ENCODE measurements around the gene ALDH1A1.
"Not testable (repeated sequence)": the region's sequence is repeated elsewhere in the genome, so short reads cannot be mapped to it uniquely, and the experiment has no call there.

ALDH1A1 gene

DNA sequence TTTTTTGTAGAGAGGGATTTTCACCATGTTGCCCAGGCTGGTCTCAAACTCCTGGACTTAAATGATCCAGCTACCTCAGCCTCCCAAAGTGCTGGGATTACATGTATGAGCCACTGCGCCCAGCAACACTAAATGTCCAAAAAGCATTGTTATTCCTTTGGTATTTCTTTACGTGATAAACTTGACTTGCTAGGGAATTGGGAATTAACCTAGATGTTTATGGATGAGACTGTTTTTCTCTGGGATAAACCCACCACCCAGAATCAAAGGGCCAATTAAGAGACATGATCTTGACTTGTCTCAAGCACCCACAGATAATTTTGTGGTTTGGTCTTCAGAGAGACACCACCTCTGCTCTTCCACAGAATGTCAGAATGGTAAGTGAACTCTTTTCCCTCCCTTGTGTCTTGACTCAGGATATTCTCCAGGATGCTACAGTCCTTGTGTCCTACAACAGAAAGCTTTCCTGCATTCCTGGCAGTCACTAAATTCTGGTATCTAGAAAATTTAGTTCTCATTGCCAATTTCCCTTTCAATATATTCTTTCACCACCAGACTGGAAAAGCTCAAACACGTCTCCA, 55.7 kb downstream of the ALDH1A1 start:
- DNase-seq (ENCODE audit: low read depth, low spot score): no peak

GRCh38 chr9:72896439-72896838, 56.4 kb downstream of the ALDH1A1 start:
- no peak for DNase-seq (ENCODE audit: low read depth, low spot score)

DNA sequence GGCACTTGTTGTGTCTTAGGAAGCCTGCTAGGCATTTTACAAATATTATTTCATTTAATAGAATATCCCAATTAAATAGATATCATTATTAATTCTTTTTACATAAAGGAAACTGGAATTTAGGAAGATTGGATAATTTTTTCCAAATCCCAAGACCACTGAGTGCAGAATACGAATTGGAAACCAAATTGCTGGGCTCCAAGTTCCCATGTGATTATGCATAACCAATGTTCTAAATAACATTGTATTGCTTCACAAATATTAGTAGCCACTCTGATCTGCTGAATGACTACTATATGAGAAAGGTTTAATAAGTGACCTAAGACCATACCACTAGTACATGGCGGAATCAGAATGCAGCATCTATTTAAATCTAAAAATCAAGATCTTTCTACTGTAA, 57.7 kb downstream of the ALDH1A1 start:
- no peak for DNase-seq (ENCODE audit: low read depth, low spot score)

DNA sequence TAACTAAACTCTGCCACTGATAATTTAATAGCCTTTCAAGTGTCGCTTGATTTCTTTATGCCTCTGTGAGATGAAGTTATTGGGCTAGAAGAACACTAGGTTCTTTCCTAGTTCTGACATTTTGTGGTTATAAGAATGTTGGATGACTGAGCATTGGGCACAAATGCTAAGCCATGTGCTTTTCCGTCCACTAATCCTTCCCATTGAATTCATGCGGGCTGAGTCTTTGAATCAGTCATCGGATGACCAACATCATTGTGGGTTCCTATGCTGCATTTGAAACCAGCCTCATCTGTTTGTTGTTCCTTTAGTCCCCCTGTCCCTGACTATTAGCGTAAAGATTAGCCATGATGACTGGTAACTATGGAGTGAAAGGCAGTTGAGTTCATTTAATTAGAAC, 58.5 kb downstream of the ALDH1A1 start:
- no peak for DNase-seq (ENCODE audit: low read depth, low spot score)

GRCh38 chr9:72893437-72893836, 59.4 kb downstream of the ALDH1A1 start:
- DNase-seq (ENCODE audit: low read depth, low spot score): no peak

DNA sequence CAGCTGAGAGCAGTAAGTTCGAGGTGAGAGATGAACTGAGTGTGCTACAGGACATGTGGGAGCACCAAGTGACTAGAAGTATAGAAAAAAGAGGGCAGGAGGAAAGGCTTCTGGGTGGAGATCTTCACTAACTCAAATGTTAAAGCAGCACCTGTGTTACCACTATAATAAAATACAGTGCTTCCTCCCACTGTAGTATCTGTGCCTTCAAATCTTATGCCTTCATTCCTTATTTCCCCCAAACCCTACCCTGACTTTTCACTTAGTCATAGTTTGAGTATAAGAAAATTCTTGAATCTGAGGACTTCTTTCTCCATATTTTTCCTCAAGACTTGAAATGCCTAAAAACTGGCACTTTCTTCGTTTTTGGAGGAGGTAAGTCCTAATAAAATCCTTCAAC, 61.8 kb downstream of the ALDH1A1 start:
- DNase-seq (ENCODE audit: low read depth, low spot score): no peak

DNA sequence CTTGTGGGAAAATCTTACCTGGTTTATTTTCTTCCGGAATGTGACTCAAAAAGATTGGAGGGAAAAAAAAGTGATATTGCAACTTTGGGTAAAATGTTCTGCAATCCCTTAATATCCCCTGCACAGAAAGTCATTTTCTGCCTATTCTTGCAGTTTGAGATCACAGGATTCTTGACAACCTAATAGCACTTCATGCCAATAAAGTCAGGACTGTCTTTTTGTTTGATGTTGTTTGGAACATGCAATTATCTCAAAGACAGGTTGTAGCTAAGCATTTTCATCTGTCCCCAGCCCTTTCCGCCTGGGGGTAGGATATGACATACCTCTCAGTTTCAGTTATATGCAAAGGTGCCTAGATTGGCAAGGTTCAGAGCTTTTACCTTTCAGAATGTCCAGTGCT, 63.9 kb downstream of the ALDH1A1 start:
- DNase-seq (ENCODE audit: low read depth, low spot score): no peak

DNA sequence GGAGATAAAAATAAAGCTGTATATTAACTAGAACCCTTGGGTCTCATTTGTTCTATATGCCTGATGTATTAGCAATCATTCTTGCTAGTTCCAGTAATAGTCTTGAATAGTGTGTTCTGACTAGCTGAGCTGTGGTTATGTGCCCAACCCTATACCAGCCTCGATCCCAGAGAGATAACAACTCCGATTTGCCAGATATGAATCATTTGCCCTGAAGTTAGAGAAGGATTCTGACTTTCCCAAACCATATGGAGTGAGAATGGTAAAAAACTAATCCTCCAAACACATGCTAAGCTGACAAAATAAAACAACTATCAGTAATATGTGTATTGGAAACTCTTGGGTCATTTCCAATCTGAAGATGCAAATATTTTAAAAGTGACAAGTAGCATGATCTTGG, 64.8 kb downstream of the ALDH1A1 start:
- no peak for DNase-seq (ENCODE audit: low read depth, low spot score)

- DNase-seq (ENCODE audit: low read depth, low spot score): no peak
Measured at GRCh38 chr9:72886386-72886785, 66.5 kb downstream of the ALDH1A1 start.

DNA sequence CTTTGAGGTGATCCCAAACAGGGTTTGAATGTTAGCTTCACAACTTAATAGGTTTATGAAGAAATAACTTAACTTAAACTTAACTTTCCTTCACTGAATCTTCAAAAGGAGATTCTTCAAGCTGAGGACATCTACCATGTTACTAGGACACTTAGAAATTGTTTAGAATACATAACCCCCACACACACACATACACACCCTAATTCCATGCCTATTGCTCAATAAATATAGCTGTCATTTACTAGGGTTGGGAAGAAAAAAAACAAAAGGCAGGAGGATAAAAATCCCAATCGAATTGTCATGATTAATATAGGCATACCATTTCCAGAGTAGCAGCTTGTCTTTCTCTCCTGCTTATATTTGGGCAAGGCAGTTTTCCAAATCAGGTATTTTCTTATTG, 68.3 kb downstream of the ALDH1A1 start:
- no peak for DNase-seq (ENCODE audit: low read depth, low spot score)

DNA sequence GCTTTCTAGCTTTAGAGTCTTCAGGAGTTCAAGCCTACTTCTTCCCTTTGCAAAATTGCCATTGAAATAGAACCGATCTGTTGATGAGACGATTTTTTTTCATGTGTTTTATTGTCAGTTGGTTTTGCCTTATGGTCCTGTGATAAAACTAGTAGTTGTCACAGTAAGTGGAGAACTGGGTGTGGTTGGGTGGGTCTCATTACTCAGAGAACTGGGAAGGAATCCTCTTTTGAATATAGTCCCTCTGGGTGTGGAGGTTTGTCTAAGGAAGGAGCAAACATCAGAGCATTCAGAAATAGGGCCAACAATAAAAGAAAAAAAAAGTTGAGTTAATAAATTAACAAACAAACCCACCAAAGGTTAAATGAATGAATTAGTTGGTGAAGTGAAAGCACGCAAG, 69.0 kb downstream of the ALDH1A1 start:
- no peak for DNase-seq (ENCODE audit: low read depth, low spot score)

DNA sequence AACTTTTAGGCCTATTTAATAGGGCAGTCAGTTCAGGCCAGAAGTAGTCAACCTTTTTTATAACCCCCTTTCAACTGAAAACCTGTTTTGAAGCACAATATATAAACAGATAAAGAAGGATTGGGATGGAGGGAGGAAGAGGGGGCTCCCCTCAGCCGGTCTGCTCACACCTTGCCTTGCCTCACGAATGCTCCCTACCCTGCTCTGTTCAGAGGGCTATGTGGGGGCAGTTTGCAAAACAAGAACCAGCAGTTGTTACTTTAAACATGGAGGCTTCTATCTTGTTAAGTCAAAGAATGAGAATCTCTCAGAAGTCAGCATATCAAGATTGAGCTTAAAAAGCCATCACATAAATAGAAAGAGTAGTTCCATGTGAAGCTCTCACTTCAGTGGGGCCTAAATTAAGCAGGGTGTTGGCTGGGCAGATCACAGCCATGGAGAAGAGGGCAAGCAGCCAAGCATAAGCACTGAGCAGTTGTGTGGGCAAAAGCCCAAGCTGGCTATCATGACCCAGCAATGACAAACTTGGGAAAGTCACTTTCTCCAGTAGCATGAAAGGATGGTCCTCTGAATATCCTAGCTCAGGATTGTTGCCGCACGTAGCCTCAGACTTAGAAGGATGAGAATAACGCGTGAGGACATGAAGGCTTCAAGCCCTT, 70.6 kb downstream of the ALDH1A1 start:
- DNase-seq (ENCODE audit: low read depth, low spot score): no peak

- no peak for DNase-seq (ENCODE audit: low read depth, low spot score)
Measured at GRCh38 chr9:72880821-72881220, 72.0 kb downstream of the ALDH1A1 start.

DNA sequence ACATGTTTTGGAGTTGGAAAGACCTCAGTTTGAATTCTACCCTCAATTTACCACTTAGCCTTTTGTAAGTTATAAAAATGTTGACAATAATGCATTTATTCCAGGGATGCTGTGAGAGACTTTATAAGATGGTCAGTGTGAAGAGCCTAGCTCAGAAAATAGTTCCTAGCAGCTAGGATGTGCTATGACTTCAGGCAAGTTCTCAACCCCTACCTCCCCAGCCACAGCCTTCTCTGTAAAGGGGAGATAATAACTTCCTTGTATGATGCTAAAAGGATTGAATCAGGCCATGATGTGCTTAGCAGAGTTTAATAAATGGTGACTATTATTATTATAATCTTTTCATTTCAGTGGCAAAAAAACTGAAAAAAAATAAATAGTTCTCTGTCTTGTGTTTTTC, 77.6 kb downstream of the ALDH1A1 start:
- no peak for DNase-seq (ENCODE audit: low read depth, low spot score)

DNA sequence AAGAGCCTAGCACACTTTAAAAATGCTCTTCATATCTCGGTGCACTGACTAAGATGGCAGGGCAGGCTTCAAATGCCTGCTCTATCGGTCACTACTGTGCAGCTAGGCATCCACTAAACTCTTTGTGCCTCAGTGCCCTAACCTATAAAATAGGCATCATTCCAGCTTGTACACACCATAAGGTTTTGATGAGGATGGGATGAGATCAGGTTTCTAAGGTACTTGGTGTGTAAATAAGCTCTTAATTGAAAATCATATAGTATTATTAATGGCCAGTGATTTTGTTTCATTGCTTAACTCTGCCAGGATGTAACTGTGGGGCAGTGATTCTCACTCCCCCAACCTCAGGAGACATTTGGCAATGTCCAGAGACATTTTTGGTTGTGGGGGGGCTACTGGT, 78.5 kb downstream of the ALDH1A1 start:
- no peak for DNase-seq (ENCODE audit: low read depth, low spot score)

DNA sequence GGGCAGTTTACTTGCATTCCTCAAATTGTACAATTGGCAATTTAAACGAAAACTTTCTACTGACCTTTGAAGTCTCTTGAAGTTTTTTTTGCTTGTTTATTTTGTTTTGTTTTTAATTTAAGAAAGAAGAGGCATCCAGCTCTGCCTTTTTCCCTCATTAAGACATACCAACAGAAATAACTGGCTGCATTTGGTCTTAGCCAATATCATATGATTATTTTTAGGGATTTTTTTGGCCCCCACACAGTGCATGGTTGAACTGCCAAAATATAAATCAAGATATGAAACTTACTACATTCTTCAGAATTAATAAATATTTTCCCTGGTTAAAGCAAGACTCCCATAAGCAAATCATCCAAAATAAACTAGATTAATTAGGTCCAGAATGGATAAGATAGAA, 79.4 kb downstream of the ALDH1A1 start:
- no peak for DNase-seq (ENCODE audit: low read depth, low spot score)

DNA sequence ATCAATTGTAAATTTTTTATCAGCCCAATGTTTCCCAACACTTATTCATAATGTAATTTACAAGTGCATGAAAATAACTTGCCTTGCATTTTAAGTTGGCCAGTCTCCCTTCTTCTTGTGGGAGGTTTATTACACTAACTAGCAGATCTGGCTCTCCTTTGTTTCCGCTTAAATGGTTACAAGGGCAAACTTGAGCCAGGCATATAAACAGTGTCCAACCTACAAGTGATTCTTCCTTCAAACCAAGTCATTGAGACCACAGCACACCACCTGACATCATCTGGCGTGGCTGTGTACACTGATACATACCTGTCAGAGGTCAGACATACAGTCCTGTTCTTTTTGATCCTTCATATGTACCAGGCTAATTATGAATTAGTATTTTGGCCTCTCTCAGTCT, 80.1 kb downstream of the ALDH1A1 start:
- DNase-seq (ENCODE audit: low read depth, low spot score): no peak

DNA sequence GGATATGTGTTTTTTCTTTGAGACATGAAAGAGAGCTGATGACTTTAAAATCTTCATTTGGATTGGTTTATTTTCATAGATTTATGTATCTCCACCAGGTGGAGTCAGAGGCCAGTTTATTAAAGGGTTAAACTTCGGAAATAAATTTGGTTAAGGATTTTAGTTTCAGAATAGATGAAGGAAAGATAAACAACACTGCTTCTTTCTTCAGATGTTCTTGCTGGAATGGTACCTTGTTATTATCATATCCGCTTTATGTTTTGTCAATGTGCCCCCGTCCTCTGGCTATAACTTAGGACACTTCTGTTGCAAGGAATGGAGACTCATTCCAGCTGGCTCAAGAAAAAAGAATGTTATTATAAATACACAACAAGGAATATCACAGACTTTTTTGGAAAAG, 81.2 kb downstream of the ALDH1A1 start:
- DNase-seq (ENCODE audit: low read depth, low spot score): no peak

GRCh38 chr9:72864327-72864726, 88.5 kb downstream of the ALDH1A1 start:
- no peak for DNase-seq (ENCODE audit: low read depth, low spot score)

DNA sequence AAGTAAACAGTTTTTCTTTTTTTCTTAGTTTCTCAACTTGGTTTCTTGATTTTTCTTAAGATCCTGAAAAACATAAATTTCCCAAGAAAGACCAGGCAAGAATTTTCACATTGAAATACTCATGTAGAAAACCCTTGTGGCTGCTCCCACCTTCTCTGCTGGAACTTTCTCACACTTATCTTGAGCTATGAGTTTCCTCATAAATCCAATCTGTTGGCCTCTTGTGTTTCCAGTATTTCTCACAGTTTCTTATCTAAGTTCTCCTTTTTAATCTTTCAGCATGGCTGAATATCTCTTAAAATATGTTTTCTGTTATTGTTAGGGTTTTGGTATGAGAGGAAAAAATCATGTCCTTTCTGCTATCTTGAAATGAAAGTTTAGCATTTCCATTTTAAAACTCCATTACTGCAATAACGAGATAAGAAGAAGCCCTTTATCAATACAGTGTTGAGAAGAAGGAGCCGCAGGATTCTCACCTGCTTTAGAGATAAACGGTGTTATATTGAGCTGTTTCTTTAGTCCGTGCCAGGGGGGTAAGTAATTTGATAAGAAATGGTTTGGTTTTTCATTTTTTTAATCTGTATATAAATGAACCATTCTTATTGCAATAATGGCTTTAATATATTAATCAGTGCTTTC, 89.3 kb downstream of the ALDH1A1 start:
- DNase-seq (ENCODE audit: low read depth, low spot score): no peak

DNA sequence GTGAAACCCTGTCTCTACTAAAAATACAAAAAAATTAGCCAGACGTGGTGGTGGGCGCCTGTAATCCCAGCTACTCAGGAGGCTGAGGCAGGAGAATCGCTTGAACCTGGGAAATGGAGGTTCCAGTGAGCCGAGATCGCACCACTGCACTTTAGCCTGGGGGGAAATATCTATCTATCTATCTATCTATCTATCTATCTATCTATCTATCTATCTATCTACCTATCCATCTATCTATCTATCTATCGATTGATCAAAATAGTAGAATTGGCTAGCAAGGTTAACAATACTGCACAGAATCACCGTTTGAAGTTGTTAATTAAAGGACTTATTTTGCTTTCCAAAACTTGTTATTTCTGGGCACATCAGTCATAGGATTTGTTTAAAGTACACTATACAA, 90.1 kb downstream of the ALDH1A1 start:
- not testable (repeated sequence) for DNase-seq (ENCODE audit: low read depth, low spot score)

- no peak for DNase-seq (ENCODE audit: low read depth, low spot score)
Measured at GRCh38 chr9:72858089-72858912, 94.6 kb downstream of the ALDH1A1 start.

DNA sequence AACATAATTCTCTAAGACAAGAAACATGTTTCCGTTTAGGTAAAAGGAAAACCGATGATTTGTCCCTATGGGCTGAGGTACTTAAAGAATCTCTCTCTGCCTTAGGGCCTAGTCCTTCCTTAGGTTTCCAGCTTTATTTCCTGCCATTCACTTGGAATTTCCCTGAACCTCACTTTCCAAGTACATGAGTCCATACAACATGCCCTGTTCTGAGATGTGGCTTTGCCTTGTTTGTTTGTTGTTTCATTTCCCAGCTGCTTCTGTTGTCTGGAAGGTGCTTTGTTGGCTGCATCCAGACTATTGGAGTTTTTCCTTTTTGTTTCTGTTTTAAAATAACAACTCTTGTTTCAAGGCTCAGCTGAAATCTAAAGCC, 95.2 kb downstream of the ALDH1A1 start:
- DNase-seq (ENCODE audit: low read depth, low spot score): no peak

All from smooth muscle cell of the brain vasculature (primary cell).